Left cardiac atrium (tissue), 4 donors: ENCODE measurements around the gene PDF. TPM values are rescaled to one million over a fixed set of nuclear protein-coding genes. Genes with fewer than 3 reads are reported as not detected.

Experiments used
- ATAC-seq, 2 donors: fragments of 200-7000 bp; cut with Tn5 transposase; one replicate each; pipeline ENCODE4 v1.9.1; 2020; ENCODE audit warnings: mild to moderate bottlenecking in 2 of 2, moderate library complexity in 2 of 2
- DNase-seq: peaks from one replicate; pipeline ENCODE4 v3.0.0-alpha.2; 2020
- intact Hi-C, 2 donors: fragments of 100-400 bp; cut with DNase I; formaldehyde crosslinking; loops; one replicate each; pipeline versions ENCODE4 v1.14.1 to v1.15.1; 2022 to 2023
- total RNA-seq, 2 donors: library from RNA; stranded (reverse); fragmentation: NEBNext Ultra II Directional; extraction: Animal tissue kit (Norgen Biotek cat#: 25700); gene quantifications; one replicate each; pipeline ENCODE4 v1.2.1, GENCODE V29; 2021
- donor health status: DM: no; HTN: yes; CAD: no.
- donor health status: DM: no; HTN: yes; CAD: no; lungs with severe emphysema.
- donor health status: DM: yes; HTN: yes; CAD: no.
- donor health status: Dilated cardiomyopathy.

The PDF gene
- total RNA-seq, 2 donors from 2014 or later, result 6.2 to 9.4 TPM

- DNase-seq (no peak), ATAC-seq (no peak)
- intact Hi-C loops, result loop anchor here in 1 of 2 donors (5.0 kb wide), 1 partner anchor 38 kb away; no protein-coding TSS in a partner anchor
These were observed 13.8 kb upstream of the PDF start for GRCh38 chr16:69344171-69344570.

DNA sequence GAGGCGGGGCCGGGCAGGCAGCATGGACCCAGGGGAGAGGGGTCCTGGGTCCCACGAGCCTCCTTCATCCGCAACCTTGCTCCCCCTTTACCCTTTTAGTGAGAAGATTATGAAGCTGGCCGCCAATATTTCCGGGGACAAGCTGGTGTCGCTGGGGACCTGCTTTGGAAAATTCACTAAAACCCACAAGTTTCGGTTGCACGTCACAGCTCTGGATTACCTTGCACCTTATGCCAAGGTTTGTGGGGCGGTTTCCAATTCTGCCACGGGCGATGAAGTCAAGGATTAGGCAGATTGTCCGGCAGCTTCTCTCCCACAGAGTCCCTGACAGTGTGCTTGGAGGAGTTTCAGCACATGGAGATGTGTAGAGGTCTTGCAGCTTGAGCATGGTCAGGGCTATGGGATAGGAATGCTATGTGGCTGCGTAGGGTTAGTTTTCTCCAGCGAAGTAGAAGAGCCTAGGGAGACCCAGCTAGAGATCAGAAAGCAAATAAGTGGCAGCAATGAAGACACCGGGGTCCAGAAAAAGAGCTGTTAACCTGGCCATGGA lies 9.8 kb upstream of the PDF start:
- no peak for DNase-seq
- no peak for ATAC-seq
- intact Hi-C loops, result loop anchor here in 1 of 2 donors (5.0 kb wide), 1 partner anchor 42 kb away; no protein-coding TSS in a partner anchor

DNA sequence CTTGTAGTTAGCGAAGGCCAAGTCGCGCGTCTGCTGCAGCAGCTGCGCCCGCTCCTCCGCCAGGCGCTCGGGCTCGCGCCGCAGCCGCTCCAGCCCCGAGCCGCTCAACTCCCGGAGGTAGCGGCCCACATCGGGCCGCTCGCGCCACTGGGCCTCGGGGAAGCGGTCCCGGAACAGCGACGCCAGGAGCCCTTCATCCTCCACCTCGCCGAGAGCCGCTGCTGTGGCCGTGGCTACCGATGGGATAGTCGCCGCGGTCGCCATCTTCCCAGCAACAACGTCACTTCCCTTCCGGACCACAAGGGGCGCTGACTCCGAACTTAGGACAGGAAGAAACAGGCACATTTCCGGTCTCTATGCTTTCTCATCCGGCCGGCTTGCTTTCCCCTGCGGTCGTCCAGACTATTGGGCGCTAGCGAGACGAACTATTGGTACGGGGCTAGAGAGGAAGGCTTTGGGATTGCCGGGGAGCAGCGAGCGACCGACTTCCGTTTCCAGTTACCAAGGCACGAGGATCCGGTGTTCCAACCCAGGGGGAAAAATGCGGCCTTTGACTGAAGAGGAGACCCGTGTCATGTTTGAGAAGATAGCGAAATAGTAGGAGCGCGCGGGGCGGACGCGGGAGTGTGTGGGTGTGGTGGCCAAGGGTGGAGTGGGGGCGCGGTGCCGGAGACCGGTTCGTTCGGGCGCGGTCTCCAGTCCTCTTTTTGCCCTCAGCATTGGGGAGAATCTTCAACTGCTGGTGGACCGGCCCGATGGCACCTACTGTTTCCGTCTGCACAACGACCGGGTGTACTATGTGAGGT lies 9.1 kb upstream of the PDF start, which contains the start of the genes COG8 and NIP7:
Gene COG8 (minus strand): TSS at position 276 of the 806 bp plus-strand sequence. CDS start 12 bp downstream, at position 264.
Gene NIP7 (plus strand): TSS at position 484 of the 806 bp plus-strand sequence. CDS start 58 bp downstream, at position 542.
- ATAC-seq, result peak; percentile 99
- intact Hi-C loops, result loop anchor here in 1 of 2 donors (5.0 kb wide), 1 partner anchor 43 kb away; no protein-coding TSS in a partner anchor
- peak; percentile 96 for DNase-seq

DNA sequence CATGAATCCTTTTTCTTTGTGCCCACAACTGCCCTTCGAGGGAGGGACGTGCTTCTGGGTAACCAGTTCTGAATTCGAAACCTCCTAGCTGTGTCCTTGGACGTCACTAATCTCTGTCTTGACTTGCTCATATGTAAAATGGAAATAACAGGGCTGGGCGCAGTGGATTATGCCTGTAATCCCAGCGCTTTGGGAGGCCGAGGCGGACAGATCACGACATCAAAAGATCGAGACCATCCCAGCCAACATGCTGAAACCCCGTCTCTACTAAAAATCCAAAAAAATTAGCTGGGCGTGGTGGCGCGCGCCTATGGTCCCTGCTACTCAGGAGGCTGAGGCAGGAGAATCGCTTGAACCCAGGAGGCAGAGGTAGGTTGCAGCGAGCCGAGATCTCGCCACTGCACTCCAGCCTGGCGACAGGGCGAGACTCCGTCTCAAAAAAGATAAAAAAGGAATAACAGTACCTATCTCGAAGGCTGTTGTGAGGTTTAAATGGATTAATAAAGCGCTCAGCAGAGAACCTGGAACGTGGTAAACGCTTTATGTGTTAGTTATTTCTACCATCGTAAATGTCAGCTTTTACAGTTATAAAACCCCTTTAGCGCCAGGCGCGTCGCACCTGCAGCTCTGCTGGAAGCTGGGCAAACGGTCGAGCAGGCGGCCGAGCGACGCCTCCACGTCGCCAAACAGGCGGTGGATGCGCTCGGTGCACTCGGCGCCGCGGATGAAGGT lies 8.3 kb upstream of the PDF start:
- ATAC-seq, result no peak
- intact Hi-C loops, result no loop called here
- DNase-seq, result peak; percentile 14

DNA sequence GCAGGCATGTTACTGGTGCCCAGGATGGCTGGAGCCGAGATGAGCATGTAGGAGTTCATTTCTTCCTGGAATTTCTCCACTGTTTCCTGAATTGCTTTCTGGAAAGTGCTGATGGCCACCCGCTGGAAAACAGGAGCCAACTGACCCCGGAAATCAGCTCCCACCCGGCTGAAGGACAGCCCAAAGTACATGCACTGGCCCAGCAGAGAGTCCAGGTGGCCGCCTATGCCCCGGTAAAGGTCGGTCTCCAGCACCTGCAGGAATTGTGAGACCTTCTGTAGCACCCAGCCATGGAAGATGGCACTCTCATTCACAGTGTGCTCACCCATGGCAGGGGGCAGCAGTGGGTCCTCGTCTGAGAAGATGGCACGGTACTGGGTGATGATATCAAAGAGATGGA lies 4.3 kb upstream of the PDF start:
- intact Hi-C loops, result no loop called here
- DNase-seq (peak; percentile 12), ATAC-seq (no peak)

DNA sequence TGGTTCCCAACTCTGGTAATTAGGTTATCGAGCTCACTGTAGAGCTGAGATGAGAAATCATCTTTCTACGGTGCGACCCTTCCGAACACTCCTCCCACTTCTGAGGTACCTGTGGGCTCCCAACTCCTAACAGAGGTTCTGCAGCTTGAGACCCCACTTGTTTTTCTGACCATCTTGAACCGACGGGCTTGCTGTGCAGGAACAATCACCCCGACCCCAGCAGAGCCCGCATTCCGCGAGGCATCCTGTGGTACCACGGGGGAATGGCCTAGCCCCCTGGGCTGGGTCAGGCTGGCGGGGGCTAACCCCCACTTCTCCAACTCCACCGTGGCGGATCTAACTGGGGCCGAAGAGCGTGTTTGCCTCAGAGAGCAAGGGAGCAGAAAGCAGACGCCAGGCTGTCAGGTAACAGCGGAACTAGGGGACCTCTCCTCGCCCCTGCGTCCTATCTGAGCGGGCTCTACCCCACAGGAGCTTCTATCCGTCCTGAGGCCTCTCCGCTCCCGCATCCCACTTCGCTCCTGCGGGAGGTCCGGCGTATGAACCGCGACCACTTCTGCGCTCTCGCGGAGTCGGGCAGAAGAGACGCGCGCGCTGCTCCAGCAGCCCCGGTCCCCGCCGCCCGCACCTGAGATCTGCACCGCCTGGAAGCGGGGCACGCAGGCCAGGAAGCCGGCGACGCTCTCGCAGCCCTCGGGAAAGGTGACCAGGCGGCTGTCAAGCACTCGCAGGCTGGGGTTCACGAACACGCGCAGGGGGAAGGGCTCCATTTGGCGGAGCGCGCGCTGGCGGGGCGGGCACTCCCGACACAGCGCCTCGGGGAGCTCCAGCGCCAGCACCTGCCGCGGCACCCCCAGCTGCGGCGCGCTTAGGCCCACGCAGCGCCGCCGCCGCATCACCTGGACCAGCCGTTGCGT lies 761 bp downstream of the PDF start:
- DNase-seq, result peak; percentile 41
- intact Hi-C loops, result no loop called here
- peak; percentile 42 to 53 for ATAC-seq

- intact Hi-C loops, result no loop called here
- DNase-seq (peak; percentile 10), ATAC-seq (no peak)
These were observed 1.5 kb downstream of the PDF start for GRCh38 chr16:69328854-69329316.

DNA sequence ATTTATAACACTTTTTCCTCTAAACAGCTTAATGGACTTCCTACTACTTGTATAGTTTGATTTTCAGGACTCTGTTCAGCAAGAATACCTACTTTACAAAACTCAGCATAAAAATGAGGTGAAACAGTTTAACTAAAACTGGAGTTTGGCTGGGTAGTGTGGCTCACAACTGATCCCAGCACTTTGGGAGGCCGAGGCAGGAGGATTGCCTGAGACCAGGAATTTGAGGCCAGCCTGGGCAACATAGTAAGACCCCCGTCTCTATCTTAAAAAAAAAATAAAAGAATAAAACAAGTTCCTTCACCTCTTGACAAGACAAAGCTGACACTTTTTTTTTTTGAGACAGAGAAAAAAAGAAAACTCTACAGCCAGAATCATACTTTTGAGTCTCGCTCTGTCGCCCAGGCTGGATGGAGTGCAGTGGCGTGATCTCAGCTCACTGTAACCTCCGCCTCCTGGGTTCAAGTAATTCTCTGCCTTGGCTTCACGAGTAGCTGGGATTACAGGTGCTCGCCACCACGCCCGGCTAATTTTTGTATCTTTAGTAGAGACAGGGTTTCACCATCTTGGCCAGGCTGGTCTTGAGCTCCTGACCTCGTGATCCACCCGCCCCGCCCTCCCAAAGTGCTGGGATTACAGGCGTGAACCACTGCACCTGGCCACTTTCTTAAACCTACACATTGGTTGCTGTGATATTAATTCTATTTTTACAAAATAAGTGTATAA lies 2.6 kb downstream of the PDF start:
- intact Hi-C loops, result no loop called here
- no peak for DNase-seq
- ATAC-seq, result no peak

DNA sequence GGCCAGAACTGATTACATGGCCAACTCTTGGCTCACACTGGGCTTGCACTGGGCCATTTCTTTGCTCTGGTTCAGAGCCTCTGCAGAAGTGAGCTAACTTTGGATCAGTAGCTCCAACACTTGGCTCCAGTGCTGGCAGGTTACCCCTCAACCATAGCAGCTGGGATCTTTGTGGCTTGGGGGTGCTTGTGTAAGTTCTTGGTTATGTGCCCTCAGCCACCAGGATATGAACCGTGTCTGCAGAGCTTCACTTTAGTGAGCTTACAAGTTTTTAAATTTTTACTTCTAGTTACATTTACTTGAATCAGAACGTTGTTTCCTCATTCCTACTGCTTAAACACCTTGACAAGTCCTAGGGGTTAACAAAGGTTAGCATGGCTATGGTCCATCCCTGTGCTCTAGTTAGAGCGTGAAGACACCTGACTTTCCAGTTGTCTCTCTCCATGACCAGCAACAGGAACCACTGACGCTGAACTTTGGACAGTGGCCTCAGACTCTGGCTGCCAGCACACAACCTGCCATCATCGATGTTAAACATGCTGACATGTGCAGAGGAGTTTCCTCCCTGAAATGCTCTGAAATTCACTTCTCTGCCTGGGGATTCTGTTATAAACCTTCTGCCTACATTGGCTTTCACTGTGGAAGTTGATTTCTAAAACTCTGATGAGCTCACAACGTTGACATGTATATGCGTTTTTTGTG lies 4.1 kb downstream of the PDF start:
- no peak for DNase-seq
- intact Hi-C loops, result no loop called here
- ATAC-seq, result no peak

DNA sequence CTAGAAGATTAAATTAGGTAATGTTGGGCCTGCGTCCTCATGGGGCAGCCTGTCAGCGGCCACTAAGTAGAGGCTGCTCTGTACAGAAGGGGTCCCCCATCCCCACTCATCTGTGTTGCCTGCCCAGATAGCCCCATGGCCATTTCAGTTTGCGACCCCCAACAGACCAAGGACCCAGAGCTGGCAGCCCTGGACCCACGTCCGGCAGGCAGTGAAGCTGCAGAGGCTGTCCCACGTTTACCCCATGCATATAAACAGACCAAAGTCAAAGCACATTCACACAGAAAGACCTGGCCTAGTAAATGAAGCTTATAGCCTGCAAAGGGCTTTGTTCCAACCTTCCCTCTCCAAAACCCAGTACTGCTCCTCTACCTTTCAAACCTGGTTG lies 4.6 kb downstream of the PDF start:
- ATAC-seq (no peak), DNase-seq (no peak)
- intact Hi-C loops, result no loop called here

DNA sequence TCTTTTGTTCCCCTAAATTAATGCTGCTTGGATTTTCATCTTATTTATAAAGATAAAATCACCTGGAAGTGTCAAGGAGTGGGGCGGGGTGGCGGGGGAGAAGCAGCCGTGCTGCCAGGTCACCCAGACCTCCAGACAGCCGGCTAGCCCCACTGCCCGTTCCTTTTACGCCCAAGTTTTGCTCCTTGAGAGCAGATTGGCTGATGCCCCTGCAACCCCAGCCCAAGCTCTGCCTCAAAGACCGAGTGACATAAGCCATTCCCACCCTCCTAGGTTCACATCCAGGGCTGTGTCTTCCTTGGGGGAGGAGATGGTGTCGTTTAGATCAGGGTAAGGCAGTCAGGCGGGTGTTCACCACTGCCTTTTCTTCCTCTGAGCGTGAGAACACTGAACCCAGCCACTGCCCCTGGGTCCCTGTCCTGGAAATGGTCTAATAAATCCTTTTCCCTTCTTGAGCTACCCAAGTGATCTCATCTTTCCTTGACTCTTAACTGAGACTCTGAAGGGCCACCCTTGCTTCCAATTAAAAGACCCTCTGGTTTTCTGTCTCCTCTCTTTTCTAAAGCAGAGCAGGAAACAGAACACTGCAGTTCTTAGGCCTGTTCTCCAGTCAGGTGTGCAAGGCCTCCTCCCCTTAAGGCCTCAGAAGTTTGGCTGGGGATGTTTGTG lies 5.7 kb downstream of the PDF start:
- intact Hi-C loops, result no loop called here
- no peak for DNase-seq
- ATAC-seq, result no peak

DNA sequence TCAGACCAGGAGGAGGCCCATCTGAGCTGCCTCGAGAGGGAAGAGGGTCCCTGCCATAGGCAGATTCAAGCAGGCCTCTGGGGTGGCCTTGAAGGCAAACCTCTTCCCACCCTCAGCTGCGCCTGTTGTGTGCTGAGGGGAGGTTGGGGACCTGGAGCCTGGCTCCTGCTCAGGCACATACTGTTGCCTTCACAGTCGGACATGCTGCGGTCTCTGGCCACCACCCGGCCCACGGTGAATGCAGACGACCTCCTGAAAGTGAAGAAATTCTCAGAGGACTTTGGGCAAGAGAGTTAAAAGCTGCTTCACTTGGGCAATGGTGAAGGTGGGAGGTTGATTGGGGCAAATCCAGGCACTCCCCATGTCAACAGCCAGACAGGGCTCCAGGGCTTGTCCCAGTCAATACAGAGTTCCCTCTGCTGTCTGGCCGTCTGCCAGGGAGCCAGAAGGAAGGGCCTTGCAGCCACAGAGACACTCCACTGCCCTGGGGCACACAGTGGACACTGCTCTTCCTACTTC lies 6.3 kb downstream of the PDF start:
- ATAC-seq (peak; percentile 62 to 63), DNase-seq (peak; percentile 68)
- intact Hi-C loops, result no loop called here

DNA sequence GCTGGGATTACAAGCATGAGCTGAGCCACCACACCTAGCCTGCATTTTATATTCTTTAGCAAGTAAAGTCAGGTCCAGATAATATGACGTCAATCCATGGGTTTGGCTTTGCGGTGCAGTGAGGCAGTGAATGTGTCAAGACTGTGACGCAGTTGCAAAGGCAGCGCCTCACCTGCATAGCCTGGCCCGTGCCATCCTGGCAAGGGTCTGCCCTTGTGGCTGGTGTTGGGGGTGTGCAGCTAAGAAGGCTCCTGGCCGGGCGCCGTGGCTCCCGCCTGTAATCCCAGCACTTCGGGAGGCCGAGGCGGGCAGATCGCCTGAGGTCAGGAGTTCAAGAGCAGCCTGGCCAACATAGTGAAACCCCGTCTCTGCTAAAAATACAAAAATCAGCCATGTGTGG lies 7.0 kb downstream of the PDF start:
- DNase-seq (no peak), ATAC-seq (no peak)
- intact Hi-C loops, result no loop called here

- ATAC-seq (no peak), DNase-seq (no peak)
- intact Hi-C loops, result no loop called here
These were observed 8.0 kb downstream of the PDF start for GRCh38 chr16:69322343-69322742.

DNA sequence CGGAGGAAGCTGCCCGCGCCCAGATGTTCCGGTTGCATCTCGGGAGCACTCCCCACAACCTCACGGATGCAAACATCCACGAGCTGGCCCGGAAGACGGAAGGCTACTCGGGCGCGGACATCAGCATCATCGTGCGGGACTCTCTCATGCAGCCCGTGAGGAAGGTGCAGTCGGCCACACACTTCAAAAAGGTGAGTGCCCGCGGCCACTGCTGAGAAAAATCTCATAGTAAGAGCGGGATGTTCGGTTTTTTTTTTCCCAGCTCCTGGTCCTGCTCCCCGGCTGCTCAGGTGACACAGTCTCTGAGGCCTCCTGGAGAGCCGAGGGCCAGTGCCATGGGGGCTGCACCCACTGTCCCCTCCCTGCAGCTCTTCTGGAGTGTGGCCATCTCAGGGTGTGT lies 9.3 kb downstream of the PDF start:
- no peak for ATAC-seq
- no peak for DNase-seq
- intact Hi-C loops, result no loop called here

GRCh38 chr16:69320740-69321073 lies 9.7 kb downstream of the PDF start:
- intact Hi-C loops, result no loop called here

More at GRCh38 chr16:69320740-69321073, 9.7 kb downstream of the PDF start:
- DNase-seq (no peak), ATAC-seq (no peak)
